Choroid plexus epithelial cell (primary cell): ENCODE results near the gene TSTD1.

Source experiments
- DNase-seq: peaks from one replicate; pipeline ENCODE4 v3.0.0-alpha.2; 2010; ENCODE audit warnings: low read depth
- H3K4me3 ChIP-seq: 2 replicates; pipeline ENCODE4 v1.5.1; 2011; ENCODE audit warnings: low read depth, mild to moderate bottlenecking, control low read depth, low read length, moderate library complexity
- CTCF ChIP-seq: conservative IDR thresholded peaks from 2 replicates; pipeline ENCODE4 v1.5.1; 2011; ENCODE audit warnings: low read depth, mild to moderate bottlenecking, control low read depth, inconsistent platforms, low read length, moderate library complexity

TSTD1 gene

DNA sequence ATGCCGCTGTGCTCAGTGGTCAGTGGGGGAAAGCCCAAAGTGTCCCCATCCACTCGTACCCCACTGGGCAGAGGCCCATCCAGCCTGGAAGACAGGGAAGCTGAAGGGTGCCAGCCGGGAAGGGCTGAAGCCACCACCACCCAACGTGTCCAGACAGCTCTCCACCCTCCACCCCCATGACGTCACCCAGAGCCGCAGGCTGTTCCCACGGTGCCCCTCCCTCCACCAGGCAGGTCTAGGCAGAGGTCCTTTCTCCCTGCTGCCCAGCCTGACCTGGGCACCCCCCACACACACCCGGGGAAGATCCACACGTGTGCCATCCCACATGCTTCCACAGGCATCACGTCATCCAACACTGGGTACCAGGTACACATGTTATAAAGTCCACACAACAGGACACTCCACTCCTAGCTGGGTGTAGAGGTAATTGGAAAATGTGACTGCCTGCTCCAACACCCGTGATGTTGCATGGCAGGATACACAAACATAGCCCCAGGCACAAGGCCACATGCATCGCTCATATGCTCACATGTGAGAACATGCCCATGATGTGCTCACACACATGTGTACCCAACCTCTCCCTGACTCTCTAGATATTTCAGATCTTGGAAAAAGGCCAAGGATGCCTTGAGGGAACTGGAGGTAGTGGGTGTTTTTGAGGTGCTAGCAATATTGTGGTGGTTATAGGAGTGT, 36.1 kb upstream of the TSTD1 start:
- TF ChIP-seq CTCF = no peak
- DNase-seq = no peak
- no peak overlapping the region for H3K4me3 ChIP-seq

GRCh38 chr1:161073474-161074121, 34.8 kb upstream of the TSTD1 start:
- H3K4me3 ChIP-seq = no peak overlapping the region
- DNase-seq = no peak
- TF ChIP-seq CTCF = no peak

DNA sequence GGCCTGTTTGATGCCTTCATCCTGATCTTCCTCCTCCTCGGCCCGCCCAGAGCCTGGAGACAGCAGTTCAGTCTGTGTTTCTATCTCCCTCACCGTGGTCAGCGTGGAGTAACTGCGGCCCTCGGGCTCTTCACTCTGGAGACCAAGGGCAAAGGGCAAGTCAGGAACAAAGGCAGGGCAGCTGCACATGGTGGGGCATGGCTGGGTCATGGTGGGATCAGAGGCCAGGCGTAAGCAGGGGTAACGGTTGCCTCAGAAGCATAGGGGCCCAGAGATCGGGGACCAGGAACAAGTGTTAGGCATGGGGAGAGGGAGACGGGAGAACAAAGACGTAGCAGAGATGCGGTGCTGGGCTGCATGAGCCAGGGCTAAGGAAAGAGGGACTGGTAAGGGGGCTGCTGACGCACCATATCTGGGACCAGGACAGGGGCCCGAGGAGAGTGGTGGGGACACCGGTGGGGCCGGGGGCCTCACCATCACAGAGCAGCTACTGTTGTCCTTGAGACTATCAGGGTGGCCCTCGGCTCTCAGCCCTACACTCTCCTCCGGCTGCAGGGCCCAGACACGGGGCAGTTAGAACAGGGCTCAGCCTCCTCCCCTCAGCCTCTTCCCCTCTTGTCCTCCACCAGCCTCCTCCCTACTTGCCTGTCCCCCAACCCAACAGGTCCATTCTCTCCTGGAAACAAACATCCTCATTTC, 34.1 kb upstream of the TSTD1 start:
- no peak for DNase-seq
- no peak overlapping the region for H3K4me3 ChIP-seq
- no peak for TF ChIP-seq CTCF

DNA sequence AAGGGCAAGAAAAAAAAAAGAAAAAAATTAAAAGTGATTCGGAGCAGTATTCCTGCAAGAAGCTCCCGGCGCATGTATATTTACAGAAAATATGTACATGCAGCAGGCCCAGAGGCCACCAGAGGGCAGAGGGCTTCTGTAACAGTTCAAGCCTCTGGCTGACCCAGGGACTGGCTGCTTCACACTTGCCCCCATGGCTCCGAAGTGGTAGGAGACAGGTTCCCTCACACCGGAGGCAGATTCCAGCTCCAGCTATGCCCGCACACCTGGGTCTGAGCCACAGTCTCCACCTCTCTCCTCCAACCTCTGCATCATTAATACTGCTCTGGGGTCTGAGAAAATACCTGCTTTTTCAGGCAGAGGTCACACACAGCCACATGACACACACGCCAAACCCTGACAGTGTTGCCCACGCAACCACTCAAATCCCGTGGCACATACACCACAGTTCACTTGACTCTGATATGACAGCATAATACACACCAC, 33.2 kb upstream of the TSTD1 start:
- DNase-seq = peak; percentile 54
- TF ChIP-seq CTCF = peak; percentile 66
- H3K4me3 ChIP-seq = no peak overlapping the region

- peak; percentile 24 for DNase-seq
- no peak overlapping the region for H3K4me3 ChIP-seq
- no peak for TF ChIP-seq CTCF
These were observed 32.0 kb upstream of the TSTD1 start for GRCh38 chr1:161070761-161071160.

GRCh38 chr1:161069731-161070270, 31.0 kb upstream of the TSTD1 start, which contains the start of gene ARHGAP30:
Gene ARHGAP30, minus strand, starts transcription at chr1:161069891. Its CDS starts 267 bp downstream, at chr1:161069624.
- no peak within 1 kb of the TSS for H3K4me3 ChIP-seq
- TF ChIP-seq CTCF = no peak
- DNase-seq = no peak
